HL-60 (cell line): ENCODE data around the gene CFAP73.

Experiments
- DNase-seq, 2 experiments: peaks; one replicate each; pipeline ENCODE4 v3.0.0-alpha.2; 2010 to 2020; ENCODE audit warnings: low read depth in 1 of 2, low spot score in 1 of 2
- H3K27ac ChIP-seq: fragments of 250-450 bp; sonication (Bioruptor Pico); replicated peaks from 2 replicates; pipeline ENCODE4 v1.5.1; 2020; ENCODE audit warnings: mild to moderate bottlenecking, moderate library complexity
- H3K27me3 ChIP-seq: fragments of 250-450 bp; sonication (Bioruptor Pico); 2 replicates; pipeline ENCODE4 v1.5.1; 2021; ENCODE audit warnings: mild to moderate bottlenecking, moderate library complexity; ENCODE audit not compliant: insufficient read depth, poor library complexity, severe bottlenecking
- H3K4me3 ChIP-seq: replicated peaks from 2 replicates; pipeline ENCODE4 v1.5.1; 2011; ENCODE audit warnings: mild to moderate bottlenecking, control low read depth, low read length; ENCODE audit not compliant: insufficient read depth
- CTCF ChIP-seq: IDR thresholded peaks from one replicate; pipeline ENCODE4 v1.5.1; 2011; ENCODE audit warnings: low read length, control low read depth, inconsistent platforms; ENCODE audit not compliant: insufficient read depth
- GABPA ChIP-seq: IDR thresholded peaks from 2 replicates; pipeline ENCODE4 v1.6.1; 2012; ENCODE audit warnings: low read depth
- POLR2AphosphoS5 ChIP-seq: IDR thresholded peaks from 2 replicates; pipeline ENCODE4 v1.6.1; 2012; ENCODE audit warnings: low read depth
- REST ChIP-seq: IDR thresholded peaks from 2 replicates; pipeline ENCODE4 v1.6.1; 2012; ENCODE audit warnings: low read depth; ENCODE audit not compliant: insufficient replicate concordance
- SPI1 ChIP-seq: IDR thresholded peaks from 2 replicates; pipeline ENCODE4 v1.6.1; 2012; ENCODE audit warnings: low read depth, mild to moderate bottlenecking, borderline replicate concordance

Gene CFAP73

GRCh38 chr12:113146999-113147398 is 2.5 kb upstream of the CFAP73 start:
- Histone ChIP-seq H3K27ac (no peak overlapping the region), H3K4me3 (no peak overlapping the region), H3K27me3 (no peaks in the 10 kb centered on the region)
- no peak for DNase-seq
- no peak for TF ChIP-seq POLR2AphosphoS5
- TF ChIP-seq REST: no peak
- no peak for TF ChIP-seq SPI1
- TF ChIP-seq CTCF: no peak
- no peak for TF ChIP-seq GABPA

GRCh38 chr12:113151655-113152054 is 2.1 kb downstream of the CFAP73 start:
- Histone ChIP-seq H3K27ac (no peak overlapping the region), H3K4me3 (no peak overlapping the region), H3K27me3 (no peaks in the 10 kb centered on the region)
- no peak for DNase-seq
- TF ChIP-seq SPI1 (no peak), POLR2AphosphoS5 (no peak), REST (no peak), GABPA (no peak), CTCF (no peak)

GRCh38 chr12:113152196-113152834 is 2.8 kb downstream of the CFAP73 start:
- no peak for DNase-seq
- Histone ChIP-seq H3K4me3 (peak overlapping the region; percentile 49), H3K27me3 (no peaks in the 10 kb centered on the region), H3K27ac (peak overlapping the region; percentile 80)
- no peak for TF ChIP-seq SPI1
- TF ChIP-seq CTCF: no peak
- TF ChIP-seq REST: no peak
- no peak for TF ChIP-seq GABPA
- TF ChIP-seq POLR2AphosphoS5: no peak
